ENCODE measurements around the gene MTCL3.

Gene MTCL3

GRCh38 chr6:127533736-127534135, 14.6 kb upstream of the MTCL3 start:
- Histone ChIP-seq H3K4me1 (no peaks in the 10 kb centered on the region), H3K27me3 (peaks cover 0 to 40% (median 6%) of the 10 kb centered on the region in 9 donors), H3K27ac (no peak overlapping the region), H3K4me3 (no peak overlapping the region), H3K9me3 (no peaks in the 10 kb centered on the region), H3K36me3 (no peaks in the 10 kb centered on the region)
- TF ChIP-seq POLR2A (IDR thresholded peaks at IDR 0.05), result no peak
- no peak for TF ChIP-seq CTCF (IDR thresholded peaks at IDR 0.05)
- 52 to 58% (median 54%) methylated on average over 3 of the region's 3 CpGs for WGBS, 4 donors
- intact Hi-C loops (cut with DNase I), result loop anchor here in 2 of 10 donors (10.0 kb wide), 2 partner anchors 69 to 229 kb away; no protein-coding TSS in a partner anchor
- DNase-seq, result no peak
- ATAC-seq, result no peak

GRCh38 chr6:127533011-127533410, 13.9 kb upstream of the MTCL3 start:
- intact Hi-C loops (cut with DNase I), result loop anchor here in 2 of 10 donors (10.0 kb wide), 2 partner anchors 68 to 228 kb away; no protein-coding TSS in a partner anchor

GRCh38 chr6:127522714-127523113, 3.6 kb upstream of the MTCL3 start:
- H3K27me3 ChIP-seq, result peaks cover 3 to 70% (median 42%) of the 10 kb centered on the region in 9 donors
- intact Hi-C loops (cut with DNase I), result no loop called here

More at GRCh38 chr6:127533011-127533410, 13.9 kb upstream of the MTCL3 start:
- Histone ChIP-seq H3K9me3 (no peaks in the 10 kb centered on the region), H3K27me3 (peaks cover 0 to 39% (median 6%) of the 10 kb centered on the region in 9 donors), H3K4me3 (no peak overlapping the region), H3K4me1 (no peaks in the 10 kb centered on the region), H3K27ac (no peak overlapping the region), H3K36me3 (no peaks in the 10 kb centered on the region)
- 78 to 94% (median 87%) methylated on average over 1 of the region's 1 CpG for WGBS, 4 donors
- ATAC-seq (no peak), DNase-seq (no peak)
- TF ChIP-seq CTCF (IDR thresholded peaks at IDR 0.05) (no peak), POLR2A (IDR thresholded peaks at IDR 0.05) (no peak)

GRCh38 chr6:127520066-127520465, 931 bp upstream of the MTCL3 start:
- WGBS, 4 donors, result 3 to 15% (median 6%) methylated on average over 2 of the region's 2 CpGs
- TF ChIP-seq CTCF (IDR thresholded peaks at IDR 0.05) (no peak), POLR2A (IDR thresholded peaks at IDR 0.05) (no peak)
- Histone ChIP-seq H3K36me3 (no peaks in the 10 kb centered on the region), H3K27me3 (peaks cover 3 to 86% (median 51%) of the 10 kb centered on the region in 9 donors), H3K27ac (no peak overlapping the region), H3K4me3 (no peak overlapping the region), H3K9me3 (no peaks in the 10 kb centered on the region), H3K4me1 (peaks cover 0 to 28% (median 11%) of the 10 kb centered on the region in 12 donors)
- ATAC-seq (no peak), DNase-seq (no peak)
- intact Hi-C loops (cut with DNase I), result no loop called here

More at GRCh38 chr6:127522714-127523113, 3.6 kb upstream of the MTCL3 start:
- ATAC-seq, result no peak
- 64 to 80% (median 73%) methylated on average over 1 of the region's 1 CpG for WGBS, 4 donors
- no peak for DNase-seq
- no peak overlapping the region for H3K27ac ChIP-seq
- no peak overlapping the region for H3K4me3 ChIP-seq
- no peaks in the 10 kb centered on the region for H3K36me3 ChIP-seq
- H3K9me3 ChIP-seq, result no peaks in the 10 kb centered on the region
- TF ChIP-seq CTCF (IDR thresholded peaks at IDR 0.05) (no peak), POLR2A (IDR thresholded peaks at IDR 0.05) (no peak)
- H3K4me1 ChIP-seq, result peaks cover 0 to 9% (median 0%) of the 10 kb centered on the region in 12 donors

Data from heart left ventricle (tissue), 16 donors.